Transverse colon (tissue), 4 donors: ENCODE data around the gene BTBD1.

Experiments used
- CTCF ChIP-seq, 5 experiments: fragments of 200-600 bp in 3 of 5; fragments of 450-650 bp in 2 of 5; sonication (generic) in 3 of 5; IDR thresholded peaks; 1 replicate in 2 of 5; 2 replicates in 3 of 5; pipeline ENCODE4 v1.5.1; 2016 to 2017; ENCODE audit warnings: antibody characterized with exemption in 5 of 5, inconsistent platforms in 3 of 5, mild to moderate bottlenecking in 2 of 5, moderate library complexity in 1 of 5
- EP300 ChIP-seq: sonication (generic); formaldehyde crosslinking; IDR thresholded peaks from one replicate; pipeline ENCODE4 v1.6.1; 2017; ENCODE audit warnings: antibody characterized with exemption, low read depth
- POLR2A ChIP-seq: fragments of 450-650 bp; IDR thresholded peaks from one replicate; pipeline ENCODE4 v1.6.1; 2016; ENCODE audit warnings: antibody characterized with exemption, mild to moderate bottlenecking, moderate library complexity
- POLR2AphosphoS5 ChIP-seq, 3 donors: sonication (generic); formaldehyde crosslinking; IDR thresholded peaks; one replicate each; pipeline ENCODE4 v1.6.1; 2016; ENCODE audit warnings: antibody characterized with exemption in 3 of 3

- TF ChIP-seq CTCF (IDR thresholded peaks at IDR 0.05) (no peak), POLR2A (no peak), POLR2AphosphoS5 (IDR thresholded peaks at IDR 0.05) (no peak), EP300 (no peak)
Observed at GRCh38 chr15:83046558-83047127, 20.4 kb downstream of the BTBD1 start.
